Activated CD8-positive, alpha-beta T cell treated with anti-CD3 and anti-CD28 coated beads, Interleukin-2, amount 10 ng/mL, durations not matched to agents 7 days and 5 days (primary cell): ENCODE data around the gene QSOX2. TPM values are rescaled to one million over a fixed set of nuclear protein-coding genes. Genes with fewer than 3 reads are reported as not detected.
"Not testable (repeated sequence)": the region's sequence is repeated elsewhere in the genome, so short reads cannot be mapped to it uniquely, and the experiment has no call there.

Source experiments
- ATAC-seq: fragments of 150-1000 bp; cut with Tn5 transposase; one replicate; pipeline ENCODE4 v1.10.0; 2021; ENCODE audit warnings: moderate library complexity
- CTCF ChIA-PET: fragments of 350-600 bp; sonication (Branson Sonifier 250); formaldehyde crosslinking; loops from one replicate; lab custom pipeline; 2021; ENCODE audit warnings: antibody characterized with exemption; lab: Charles Lee
- POLR2A ChIA-PET: fragments of 350-600 bp; sonication (Branson Sonifier 250); formaldehyde crosslinking; loops from one replicate; lab custom pipeline; 2021; ENCODE audit warnings: antibody characterized with exemption; lab: Charles Lee
- DNase-seq: peaks from one replicate; pipeline ENCODE4 v3.0.0-alpha.2; 2020
- H3K27ac Mint-ChIP-seq: one replicate; pipeline ENCODE4 v1.8.0; 2021; ENCODE audit warnings: mild to moderate bottlenecking, mixed read lengths
- H3K27me3 Mint-ChIP-seq: one replicate; pipeline ENCODE4 v1.8.0; 2021; ENCODE audit warnings: low read depth, mixed read lengths
- H3K36me3 Mint-ChIP-seq: one replicate; pipeline ENCODE4 v1.8.0; 2021; ENCODE audit warnings: low read depth, mixed read lengths
- H3K4me1 Mint-ChIP-seq: one replicate; pipeline ENCODE4 v1.8.0; 2021; ENCODE audit warnings: low read depth, mixed read lengths
- H3K4me3 Mint-ChIP-seq: one replicate; pipeline ENCODE4 v1.8.0; 2021; ENCODE audit warnings: mild to moderate bottlenecking, mixed read lengths
- H3K9me3 Mint-ChIP-seq: one replicate; pipeline ENCODE4 v1.8.0; 2022; ENCODE audit warnings: mixed read lengths; ENCODE audit not compliant: insufficient read depth
- total RNA-seq, 2 experiments: library from RNA; stranded (reverse); gene quantifications; one replicate each; pipeline ENCODE4 v1.2.3, GENCODE V29; 2021

The QSOX2 gene
- total RNA-seq, 2 experiments from 2014 or later, result 11.4 to 12.6 TPM

GRCh38 chr9:136236471-136237410, 8.9 kb downstream of the QSOX2 start:
- H3K27ac Mint-ChIP-seq, CTCF ChIA-PET, H3K9me3 Mint-ChIP-seq, H3K4me3 Mint-ChIP-seq, ATAC-seq, DNase-seq, POLR2A ChIA-PET, H3K36me3 Mint-ChIP-seq, H3K27me3 Mint-ChIP-seq: not testable (repeated sequence)
- peaks cover 50% of the 10 kb centered on the region for H3K4me1 Mint-ChIP-seq

- CTCF ChIA-PET, result no interaction called here
- DNase-seq (no peak), ATAC-seq (no peak)
- no peaks in the 10 kb centered on the region for H3K9me3 Mint-ChIP-seq
- H3K36me3 Mint-ChIP-seq, result peaks cover 7% of the 10 kb centered on the region
- no peaks in the 10 kb centered on the region for H3K27me3 Mint-ChIP-seq
- POLR2A ChIA-PET, result no interaction called here
- H3K4me3 Mint-ChIP-seq, result no peak overlapping the region
- H3K27ac Mint-ChIP-seq, result no peak overlapping the region
- H3K4me1 Mint-ChIP-seq, result peaks cover 48% of the 10 kb centered on the region
These were observed 9.7 kb downstream of the QSOX2 start for GRCh38 chr9:136235709-136236455.

GRCh38 chr9:136235171-136235570, 10.4 kb downstream of the QSOX2 start:
- Mint-ChIP-seq H3K36me3 (peaks cover 7% of the 10 kb centered on the region), H3K27ac (peak overlapping the region; percentile 43), H3K4me1 (peaks cover 48% of the 10 kb centered on the region), H3K4me3 (no peak overlapping the region), H3K27me3 (no peaks in the 10 kb centered on the region), H3K9me3 (no peaks in the 10 kb centered on the region)
- ATAC-seq, result no peak
- POLR2A ChIA-PET, result no interaction called here
- CTCF ChIA-PET, result interaction anchor here (1.8 kb wide), 1 partner anchor 8 kb away, joined by 7 read pairs; no protein-coding TSS in a partner anchor
- DNase-seq, result no peak

- ChIA-PET CTCF (interaction anchor here (1.8 kb wide), 1 partner anchor 9 kb away, joined by 7 read pairs; no protein-coding TSS in a partner anchor), POLR2A (no interaction called here)
- H3K36me3 Mint-ChIP-seq, result peaks cover 7% of the 10 kb centered on the region
- H3K4me3 Mint-ChIP-seq, result no peak overlapping the region
- peaks cover 48% of the 10 kb centered on the region for H3K4me1 Mint-ChIP-seq
- H3K9me3 Mint-ChIP-seq, result no peaks in the 10 kb centered on the region
- no peak for DNase-seq
- no peaks in the 10 kb centered on the region for H3K27me3 Mint-ChIP-seq
- peak overlapping the region; percentile 43 for H3K27ac Mint-ChIP-seq
- ATAC-seq, result no peak
These were observed 11.0 kb downstream of the QSOX2 start for GRCh38 chr9:136234597-136234996.

GRCh38 chr9:136233868-136234267, 11.7 kb downstream of the QSOX2 start:
- POLR2A ChIA-PET, result no interaction called here
- peaks cover 46% of the 10 kb centered on the region for H3K4me1 Mint-ChIP-seq
- CTCF ChIA-PET, result interaction anchor here (1.8 kb wide), 1 partner anchor 9 kb away, joined by 7 read pairs; no protein-coding TSS in a partner anchor
- peaks cover 7% of the 10 kb centered on the region for H3K36me3 Mint-ChIP-seq
- H3K9me3 Mint-ChIP-seq, result no peaks in the 10 kb centered on the region
- no peak for DNase-seq
- peak overlapping the region; percentile 62 for H3K27ac Mint-ChIP-seq
- no peak overlapping the region for H3K4me3 Mint-ChIP-seq
- ATAC-seq, result no peak
- no peaks in the 10 kb centered on the region for H3K27me3 Mint-ChIP-seq

- CTCF ChIA-PET, result interaction anchor here (1.8 kb wide), 1 partner anchor 10 kb away, joined by 7 read pairs; no protein-coding TSS in a partner anchor
These were observed 12.2 kb downstream of the QSOX2 start for GRCh38 chr9:136233411-136233810.

GRCh38 chr9:136232969-136233368, 12.6 kb downstream of the QSOX2 start:
- Mint-ChIP-seq H3K4me1 (peaks cover 38% of the 10 kb centered on the region), H3K4me3 (no peak overlapping the region), H3K9me3 (no peaks in the 10 kb centered on the region), H3K36me3 (peaks cover 7% of the 10 kb centered on the region), H3K27ac (peak overlapping the region; percentile 61), H3K27me3 (no peaks in the 10 kb centered on the region)
- ATAC-seq (no peak), DNase-seq (no peak)
- ChIA-PET POLR2A (interaction anchor here (0.7 kb wide), 1 partner anchor 183 kb away, joined by 3 read pairs; no protein-coding TSS in a partner anchor), CTCF (no interaction called here)

More at GRCh38 chr9:136233411-136233810, 12.2 kb downstream of the QSOX2 start:
- DNase-seq (no peak), ATAC-seq (peak; percentile 38)
- Mint-ChIP-seq H3K9me3 (no peaks in the 10 kb centered on the region), H3K27me3 (no peaks in the 10 kb centered on the region), H3K36me3 (peaks cover 7% of the 10 kb centered on the region), H3K4me1 (peaks cover 42% of the 10 kb centered on the region), H3K27ac (peak overlapping the region; percentile 62), H3K4me3 (no peak overlapping the region)
- POLR2A ChIA-PET, result interaction anchor here (0.7 kb wide), 1 partner anchor 183 kb away, joined by 3 read pairs; no protein-coding TSS in a partner anchor

- Mint-ChIP-seq H3K36me3 (peaks cover 7% of the 10 kb centered on the region), H3K27me3 (no peaks in the 10 kb centered on the region), H3K4me3 (peak overlapping the region; percentile 28), H3K4me1 (peaks cover 34% of the 10 kb centered on the region), H3K9me3 (no peaks in the 10 kb centered on the region), H3K27ac (peak overlapping the region; percentile 81)
- DNase-seq (peak; percentile 44), ATAC-seq (peak; percentile 61)
- POLR2A ChIA-PET, result no interaction called here
- CTCF ChIA-PET, result no interaction called here
These were observed 13.9 kb downstream of the QSOX2 start for GRCh38 chr9:136231478-136232297.

- H3K9me3 Mint-ChIP-seq, result no peaks in the 10 kb centered on the region
- peak overlapping the region; percentile 9 for H3K27ac Mint-ChIP-seq
- ChIA-PET CTCF (no interaction called here), POLR2A (no interaction called here)
- no peaks in the 10 kb centered on the region for H3K27me3 Mint-ChIP-seq
- ATAC-seq (no peak), DNase-seq (no peak)
- peaks cover 37% of the 10 kb centered on the region for H3K4me1 Mint-ChIP-seq
- no peak overlapping the region for H3K4me3 Mint-ChIP-seq
- H3K36me3 Mint-ChIP-seq, result peaks cover 7% of the 10 kb centered on the region
These were observed 14.8 kb downstream of the QSOX2 start for GRCh38 chr9:136230773-136231172.

GRCh38 chr9:136230365-136230764, 15.2 kb downstream of the QSOX2 start:
- no peak overlapping the region for H3K4me3 Mint-ChIP-seq
- no peaks in the 10 kb centered on the region for H3K27me3 Mint-ChIP-seq
- ATAC-seq (no peak), DNase-seq (no peak)
- no peak overlapping the region for H3K27ac Mint-ChIP-seq
- POLR2A ChIA-PET, result no interaction called here
- peaks cover 7% of the 10 kb centered on the region for H3K36me3 Mint-ChIP-seq
- H3K9me3 Mint-ChIP-seq, result no peaks in the 10 kb centered on the region
- CTCF ChIA-PET, result no interaction called here
- H3K4me1 Mint-ChIP-seq, result peaks cover 39% of the 10 kb centered on the region
